NB4 (cell line): ENCODE results near the gene CWC27.

Experiments used
- POLR2A ChIP-seq: IDR thresholded peaks from 2 replicates; pipeline ENCODE4 v1.6.1; 2011; ENCODE audit warnings: mild to moderate bottlenecking; ENCODE audit not compliant: insufficient read length; ENCODE audit errors: extremely low read depth
- TF ChIP-seq, protein P1 (sequence below): IDR thresholded peaks from one replicate; pipeline ENCODE4 v1.5.1; 2012; ENCODE audit warnings: low read depth, low read length

DNA sequence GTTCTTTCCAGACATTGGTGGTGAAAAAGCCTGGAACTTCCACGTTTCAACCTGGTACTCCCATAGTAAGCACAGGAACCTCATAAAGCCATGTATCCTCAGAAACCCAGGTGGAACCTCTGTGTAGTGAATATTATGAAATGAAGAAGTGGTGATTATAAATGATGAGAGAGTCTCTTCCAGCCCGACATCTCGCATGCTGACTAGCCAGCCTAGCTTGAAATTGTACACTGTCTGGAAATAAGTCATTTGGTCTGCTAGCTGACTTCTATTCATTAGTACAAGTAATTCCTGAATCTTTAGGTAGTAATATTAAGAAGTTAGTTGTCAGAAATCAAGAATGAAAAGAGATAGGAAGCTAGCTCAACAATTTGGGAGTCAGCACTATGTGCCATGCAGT, 203.3 kb downstream of the CWC27 start:
- TF ChIP-seq, protein P1, sequence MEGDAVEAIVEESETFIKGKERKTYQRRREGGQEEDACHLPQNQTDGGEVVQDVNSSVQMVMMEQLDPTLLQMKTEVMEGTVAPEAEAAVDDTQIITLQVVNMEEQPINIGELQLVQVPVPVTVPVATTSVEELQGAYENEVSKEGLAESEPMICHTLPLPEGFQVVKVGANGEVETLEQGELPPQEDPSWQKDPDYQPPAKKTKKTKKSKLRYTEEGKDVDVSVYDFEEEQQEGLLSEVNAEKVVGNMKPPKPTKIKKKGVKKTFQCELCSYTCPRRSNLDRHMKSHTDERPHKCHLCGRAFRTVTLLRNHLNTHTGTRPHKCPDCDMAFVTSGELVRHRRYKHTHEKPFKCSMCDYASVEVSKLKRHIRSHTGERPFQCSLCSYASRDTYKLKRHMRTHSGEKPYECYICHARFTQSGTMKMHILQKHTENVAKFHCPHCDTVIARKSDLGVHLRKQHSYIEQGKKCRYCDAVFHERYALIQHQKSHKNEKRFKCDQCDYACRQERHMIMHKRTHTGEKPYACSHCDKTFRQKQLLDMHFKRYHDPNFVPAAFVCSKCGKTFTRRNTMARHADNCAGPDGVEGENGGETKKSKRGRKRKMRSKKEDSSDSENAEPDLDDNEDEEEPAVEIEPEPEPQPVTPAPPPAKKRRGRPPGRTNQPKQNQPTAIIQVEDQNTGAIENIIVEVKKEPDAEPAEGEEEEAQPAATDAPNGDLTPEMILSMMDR = no peak
- TF ChIP-seq POLR2A = no peak
